ENCODE results near the gene PKDCC.

PKDCC gene

GRCh38 chr2:42047488-42048298, at the start of gene PKDCC:
Gene PKDCC, plus strand, starts transcription at chr2:42048021. Its CDS starts 179 bp downstream, at chr2:42048200.
- H3K4me3 ChIP-seq: peak within 1 kb of the TSS; percentile 88
- H3K27ac ChIP-seq: peak within 1 kb of the TSS; percentile 95
- H3K9me3 ChIP-seq: no peaks in the 10 kb centered on the region
- peak within 1 kb of the TSS; percentile 89 for H3K4me2 ChIP-seq
- H4K20me1 ChIP-seq: peaks cover 40% of the 10 kb centered on the region
- peak within 1 kb of the TSS; percentile 96 for H3K9ac ChIP-seq
- no peaks in the 10 kb centered on the region for H3K27me3 ChIP-seq
- no peak for TF ChIP-seq Cebpa-rat (IDR thresholded peaks at IDR 0.05)
- peaks cover 76% of the 10 kb centered on the region for H3K4me1 ChIP-seq
- H3K36me3 ChIP-seq: peaks cover 12% of the 10 kb centered on the region

GRCh38 chr2:41998186-41999127, 49.4 kb upstream of the PKDCC start:
- no peaks in the 10 kb centered on the region for H3K27me3 ChIP-seq
- no peak overlapping the region for H3K4me3 ChIP-seq

GRCh38 chr2:41999128-41999480, 48.7 kb upstream of the PKDCC start:
- Histone ChIP-seq H3K27ac (no peak overlapping the region), H3K4me2 (no peak overlapping the region), H3K4me1 (no peaks in the 10 kb centered on the region), H3K27me3 (no peaks in the 10 kb centered on the region), H3K36me3 (no peaks in the 10 kb centered on the region), H3K9me3 (peaks cover 37% of the 10 kb centered on the region), H3K4me3 (no peak overlapping the region), H3K9ac (no peak overlapping the region), H4K20me1 (no peaks in the 10 kb centered on the region)
- TF ChIP-seq Cebpa-rat (IDR thresholded peaks at IDR 0.05): no peak

More at GRCh38 chr2:41998186-41999127, 49.4 kb upstream of the PKDCC start:
- Histone ChIP-seq H3K36me3 (no peaks in the 10 kb centered on the region), H3K9me3 (peaks cover 37% of the 10 kb centered on the region), H3K9ac (no peak overlapping the region), H3K4me1 (no peaks in the 10 kb centered on the region), H4K20me1 (no peaks in the 10 kb centered on the region), H3K4me2 (no peak overlapping the region), H3K27ac (no peak overlapping the region)
- no peak for TF ChIP-seq Cebpa-rat (IDR thresholded peaks at IDR 0.05)

- Histone ChIP-seq H3K27ac (no peak overlapping the region), H3K9me3 (peaks cover 37% of the 10 kb centered on the region), H4K20me1 (no peaks in the 10 kb centered on the region), H3K4me1 (no peaks in the 10 kb centered on the region), H3K9ac (no peak overlapping the region), H3K4me2 (no peak overlapping the region), H3K36me3 (no peaks in the 10 kb centered on the region), H3K27me3 (no peaks in the 10 kb centered on the region), H3K4me3 (no peak overlapping the region)
- no peak for TF ChIP-seq Cebpa-rat (IDR thresholded peaks at IDR 0.05)
Observed at GRCh38 chr2:41999592-42000281, 48.1 kb upstream of the PKDCC start.

GRCh38 chr2:42001711-42002201, 46.1 kb upstream of the PKDCC start:
- Histone ChIP-seq H3K9me3 (peaks cover 48% of the 10 kb centered on the region), H3K4me1 (no peaks in the 10 kb centered on the region), H3K27me3 (no peaks in the 10 kb centered on the region), H3K4me2 (no peak overlapping the region), H3K36me3 (no peaks in the 10 kb centered on the region), H3K4me3 (no peak overlapping the region), H3K9ac (no peak overlapping the region), H3K27ac (no peak overlapping the region), H4K20me1 (no peaks in the 10 kb centered on the region)
- TF ChIP-seq Cebpa-rat (IDR thresholded peaks at IDR 0.05): no peak

- no peak overlapping the region for H3K27ac ChIP-seq
- no peak overlapping the region for H3K4me2 ChIP-seq
- H4K20me1 ChIP-seq: no peaks in the 10 kb centered on the region
- H3K27me3 ChIP-seq: no peaks in the 10 kb centered on the region
- H3K4me1 ChIP-seq: peaks cover 19% of the 10 kb centered on the region
- H3K9me3 ChIP-seq: peaks cover 39% of the 10 kb centered on the region
- no peak overlapping the region for H3K9ac ChIP-seq
- H3K4me3 ChIP-seq: no peak overlapping the region
- no peak for TF ChIP-seq Cebpa-rat (IDR thresholded peaks at IDR 0.05)
- no peaks in the 10 kb centered on the region for H3K36me3 ChIP-seq
Observed at GRCh38 chr2:42007551-42007950, 40.3 kb upstream of the PKDCC start.

- Histone ChIP-seq H3K4me1 (peaks cover 19% of the 10 kb centered on the region), H4K20me1 (no peaks in the 10 kb centered on the region), H3K4me2 (no peak overlapping the region), H3K27me3 (no peaks in the 10 kb centered on the region), H3K9ac (no peak overlapping the region), H3K4me3 (no peak overlapping the region), H3K27ac (no peak overlapping the region), H3K9me3 (peaks cover 31% of the 10 kb centered on the region), H3K36me3 (no peaks in the 10 kb centered on the region)
- TF ChIP-seq Cebpa-rat (IDR thresholded peaks at IDR 0.05): no peak
Observed at GRCh38 chr2:42008241-42008921, 39.4 kb upstream of the PKDCC start.

GRCh38 chr2:42009657-42010580, 37.9 kb upstream of the PKDCC start:
- peak overlapping the region; percentile 56 for H3K4me2 ChIP-seq
- H3K27ac ChIP-seq: peak overlapping the region; percentile 19; the same call in 1 of the 2 replicates
- H3K4me3 ChIP-seq: no peak overlapping the region

More at GRCh38 chr2:42009657-42010580, 37.9 kb upstream of the PKDCC start:
- Histone ChIP-seq H3K27me3 (no peaks in the 10 kb centered on the region), H3K9me3 (peaks cover 22% of the 10 kb centered on the region), H3K36me3 (no peaks in the 10 kb centered on the region), H3K9ac (no peak overlapping the region), H4K20me1 (no peaks in the 10 kb centered on the region), H3K4me1 (peaks cover 19% of the 10 kb centered on the region)
- TF ChIP-seq Cebpa-rat (IDR thresholded peaks at IDR 0.05): no peak
